ENCODE data around the gene ZDHHC1. TPM values are rescaled to one million over a fixed set of nuclear protein-coding genes. Genes with fewer than 3 reads are reported as not detected.

ZDHHC1 gene
- total RNA-seq, 1 donor from 2014 or later: 9.5 TPM

- TF ChIP-seq, protein P1, sequence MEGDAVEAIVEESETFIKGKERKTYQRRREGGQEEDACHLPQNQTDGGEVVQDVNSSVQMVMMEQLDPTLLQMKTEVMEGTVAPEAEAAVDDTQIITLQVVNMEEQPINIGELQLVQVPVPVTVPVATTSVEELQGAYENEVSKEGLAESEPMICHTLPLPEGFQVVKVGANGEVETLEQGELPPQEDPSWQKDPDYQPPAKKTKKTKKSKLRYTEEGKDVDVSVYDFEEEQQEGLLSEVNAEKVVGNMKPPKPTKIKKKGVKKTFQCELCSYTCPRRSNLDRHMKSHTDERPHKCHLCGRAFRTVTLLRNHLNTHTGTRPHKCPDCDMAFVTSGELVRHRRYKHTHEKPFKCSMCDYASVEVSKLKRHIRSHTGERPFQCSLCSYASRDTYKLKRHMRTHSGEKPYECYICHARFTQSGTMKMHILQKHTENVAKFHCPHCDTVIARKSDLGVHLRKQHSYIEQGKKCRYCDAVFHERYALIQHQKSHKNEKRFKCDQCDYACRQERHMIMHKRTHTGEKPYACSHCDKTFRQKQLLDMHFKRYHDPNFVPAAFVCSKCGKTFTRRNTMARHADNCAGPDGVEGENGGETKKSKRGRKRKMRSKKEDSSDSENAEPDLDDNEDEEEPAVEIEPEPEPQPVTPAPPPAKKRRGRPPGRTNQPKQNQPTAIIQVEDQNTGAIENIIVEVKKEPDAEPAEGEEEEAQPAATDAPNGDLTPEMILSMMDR (IDR thresholded peaks at IDR 0.05; ENCODE audit: insufficient read depth, low read length, poor library complexity, severe bottlenecking): no peak
- no peak for DNase-seq (ENCODE audit: low read depth)
- peaks cover 22% of the 10 kb centered on the region for H3K27me3 ChIP-seq (ENCODE audit: control insufficient read depth, insufficient read depth, low read length)
- no peak overlapping the region for H3K4me3 ChIP-seq (ENCODE audit: low read depth, low read length)
- H3K36me3 ChIP-seq (ENCODE audit: control insufficient read depth, insufficient read depth, low read length): no peaks in the 10 kb centered on the region
These were observed 28.1 kb downstream of the ZDHHC1 start for GRCh38 chr16:67388191-67388590.

- Histone ChIP-seq H3K36me3 (ENCODE audit: control insufficient read depth, insufficient read depth, low read length) (no peaks in the 10 kb centered on the region), H3K27me3 (ENCODE audit: control insufficient read depth, insufficient read depth, low read length) (peaks cover 15% of the 10 kb centered on the region), H3K4me3 (ENCODE audit: low read depth, low read length) (no peak overlapping the region)
- TF ChIP-seq, protein P1 (IDR thresholded peaks at IDR 0.05; ENCODE audit: insufficient read depth, low read length, poor library complexity, severe bottlenecking): no peak
- no peak for DNase-seq (ENCODE audit: low read depth)
These were observed 28.7 kb downstream of the ZDHHC1 start for GRCh38 chr16:67387479-67388079.

- TF ChIP-seq, protein P1 (IDR thresholded peaks at IDR 0.05; ENCODE audit: insufficient read depth, low read length, poor library complexity, severe bottlenecking): no peak
- Histone ChIP-seq H3K36me3 (ENCODE audit: control insufficient read depth, insufficient read depth, low read length) (no peaks in the 10 kb centered on the region), H3K27me3 (ENCODE audit: control insufficient read depth, insufficient read depth, low read length) (peaks cover 13% of the 10 kb centered on the region), H3K4me3 (ENCODE audit: low read depth, low read length) (no peak overlapping the region)
- no peak for DNase-seq (ENCODE audit: low read depth)
These were observed 29.3 kb downstream of the ZDHHC1 start for GRCh38 chr16:67386861-67387455.

GRCh38 chr16:67384778-67385510, 31.3 kb downstream of the ZDHHC1 start:
- no peak for DNase-seq (ENCODE audit: low read depth)
- Histone ChIP-seq H3K27me3 (ENCODE audit: control insufficient read depth, insufficient read depth, low read length) (peaks cover 6% of the 10 kb centered on the region), H3K4me3 (ENCODE audit: low read depth, low read length) (no peak overlapping the region), H3K36me3 (ENCODE audit: control insufficient read depth, insufficient read depth, low read length) (no peaks in the 10 kb centered on the region)
- TF ChIP-seq, protein P1 (IDR thresholded peaks at IDR 0.05; ENCODE audit: insufficient read depth, low read length, poor library complexity, severe bottlenecking): no peak

DNA sequence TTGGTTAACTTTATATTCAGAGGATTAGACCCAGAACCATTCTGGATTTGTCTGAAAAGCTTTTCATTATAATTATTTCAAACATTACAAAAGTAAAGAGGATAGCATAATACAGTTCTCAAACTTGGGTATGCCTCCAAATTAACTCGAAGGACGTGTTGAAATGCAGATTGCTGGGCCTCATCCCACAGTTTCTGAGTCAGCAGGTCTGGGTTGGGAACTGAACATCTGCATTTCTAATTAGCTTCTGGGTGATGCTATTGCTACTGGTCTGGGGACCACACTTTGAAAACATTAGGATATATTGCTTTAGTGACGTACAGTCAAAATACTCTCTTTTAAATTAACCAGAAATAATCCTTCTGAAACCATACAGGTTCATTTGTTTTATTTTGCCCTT, 33.0 kb downstream of the ZDHHC1 start:
- Histone ChIP-seq H3K36me3 (ENCODE audit: control insufficient read depth, insufficient read depth, low read length) (no peaks in the 10 kb centered on the region), H3K4me3 (ENCODE audit: low read depth, low read length) (no peak overlapping the region), H3K27me3 (ENCODE audit: control insufficient read depth, insufficient read depth, low read length) (peaks cover 4% of the 10 kb centered on the region)
- TF ChIP-seq, protein P1 (IDR thresholded peaks at IDR 0.05; ENCODE audit: insufficient read depth, low read length, poor library complexity, severe bottlenecking): no peak
- DNase-seq (ENCODE audit: low read depth): no peak
